ENCODE data around the gene BTN2A1. TPM values are rescaled to one million over a fixed set of nuclear protein-coding genes. Genes with fewer than 3 reads are reported as not detected.
"Not testable (repeated sequence)": the region's sequence is repeated elsewhere in the genome, so short reads cannot be mapped to it uniquely, and the experiment has no call there.

Gene BTN2A1
- total RNA-seq, 6 experiments from 2014 or later = 29.2 to 35.4 (median 33.0) TPM

DNA sequence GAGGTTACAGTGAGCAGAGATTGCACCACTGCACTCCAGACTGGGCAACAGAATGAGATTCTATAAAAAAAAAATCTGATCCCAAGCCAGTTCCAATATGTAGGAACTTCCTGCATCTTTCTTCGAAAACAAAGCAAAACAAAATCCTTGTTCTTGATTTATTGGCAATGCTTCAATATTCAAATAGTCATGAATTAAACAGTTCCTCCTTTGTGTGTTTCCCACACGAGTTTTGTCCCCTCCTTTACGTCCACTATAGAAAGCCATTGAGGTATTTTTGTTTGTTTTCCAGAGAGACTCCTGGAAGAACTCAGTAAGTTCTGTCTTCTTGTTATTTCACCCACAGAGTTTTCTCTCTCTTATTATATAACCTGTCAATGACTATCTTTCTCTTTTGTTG lies 49.9 kb downstream of the BTN2A1 start:
- TF ChIP-seq, protein P1, sequence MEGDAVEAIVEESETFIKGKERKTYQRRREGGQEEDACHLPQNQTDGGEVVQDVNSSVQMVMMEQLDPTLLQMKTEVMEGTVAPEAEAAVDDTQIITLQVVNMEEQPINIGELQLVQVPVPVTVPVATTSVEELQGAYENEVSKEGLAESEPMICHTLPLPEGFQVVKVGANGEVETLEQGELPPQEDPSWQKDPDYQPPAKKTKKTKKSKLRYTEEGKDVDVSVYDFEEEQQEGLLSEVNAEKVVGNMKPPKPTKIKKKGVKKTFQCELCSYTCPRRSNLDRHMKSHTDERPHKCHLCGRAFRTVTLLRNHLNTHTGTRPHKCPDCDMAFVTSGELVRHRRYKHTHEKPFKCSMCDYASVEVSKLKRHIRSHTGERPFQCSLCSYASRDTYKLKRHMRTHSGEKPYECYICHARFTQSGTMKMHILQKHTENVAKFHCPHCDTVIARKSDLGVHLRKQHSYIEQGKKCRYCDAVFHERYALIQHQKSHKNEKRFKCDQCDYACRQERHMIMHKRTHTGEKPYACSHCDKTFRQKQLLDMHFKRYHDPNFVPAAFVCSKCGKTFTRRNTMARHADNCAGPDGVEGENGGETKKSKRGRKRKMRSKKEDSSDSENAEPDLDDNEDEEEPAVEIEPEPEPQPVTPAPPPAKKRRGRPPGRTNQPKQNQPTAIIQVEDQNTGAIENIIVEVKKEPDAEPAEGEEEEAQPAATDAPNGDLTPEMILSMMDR (IDR thresholded peaks at IDR 0.05) = no peak

DNA sequence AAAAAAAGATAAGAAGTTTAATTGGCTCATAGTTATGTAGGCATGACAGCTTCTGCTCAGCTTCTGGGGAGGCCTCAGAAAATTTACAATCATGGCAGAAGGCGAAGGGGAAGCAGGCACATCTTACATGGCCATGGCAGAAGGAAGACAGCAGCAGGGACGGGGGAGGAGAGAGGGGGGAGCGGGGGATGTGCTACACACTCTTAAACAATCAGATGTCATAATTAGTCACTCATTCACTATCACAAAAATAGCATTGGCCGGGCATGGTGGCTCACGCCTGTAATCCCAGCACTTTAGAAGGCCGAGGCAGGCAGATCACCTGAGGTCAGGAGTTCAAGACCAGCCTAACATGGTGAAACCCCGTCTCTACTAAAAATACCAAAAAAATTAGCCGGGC lies 53.3 kb downstream of the BTN2A1 start:
- not testable (repeated sequence) for H3K27ac Mint-ChIP-seq; H3K36me3 Mint-ChIP-seq (ENCODE audit: low read depth); H3K9me3 Mint-ChIP-seq; DNase-seq; H3K4me1 Mint-ChIP-seq (ENCODE audit: low read depth); H3K4me3 Mint-ChIP-seq
- peaks cover 14% of the 10 kb centered on the region; the same call in 1 of the 2 replicates for H3K27me3 Mint-ChIP-seq (ENCODE audit: insufficient read depth)

More for the DNA sequence above, 49.9 kb downstream of the BTN2A1 start:
- no peak overlapping the region for H3K4me3 Mint-ChIP-seq
- no peak overlapping the region for H3K27ac Mint-ChIP-seq
- H3K9me3 Mint-ChIP-seq = no peaks in the 10 kb centered on the region
- DNase-seq = no peak
- H3K4me1 Mint-ChIP-seq (ENCODE audit: low read depth) = no peaks in the 10 kb centered on the region
- H3K36me3 Mint-ChIP-seq (ENCODE audit: low read depth) = no peaks in the 10 kb centered on the region
- H3K27me3 Mint-ChIP-seq (ENCODE audit: insufficient read depth) = peaks cover 17% of the 10 kb centered on the region

DNA sequence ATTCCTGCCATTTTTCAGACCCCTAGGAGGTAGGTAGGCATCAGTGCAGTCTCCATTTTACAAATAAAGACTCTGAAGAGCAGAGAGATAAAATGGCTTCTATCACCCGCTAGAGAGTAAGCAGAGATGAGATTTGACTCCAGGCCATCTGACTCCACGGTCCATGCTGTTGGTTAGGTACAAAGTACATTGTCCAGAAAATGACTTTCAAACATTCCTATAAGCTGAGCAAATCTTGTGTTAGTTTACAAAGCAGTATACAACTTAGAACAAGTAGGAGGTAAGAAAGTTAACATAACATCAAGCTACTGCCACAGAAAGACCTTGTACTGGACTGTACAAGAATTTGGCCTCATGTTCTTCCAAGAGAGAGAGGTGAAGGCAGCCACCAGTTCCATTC lies 57.2 kb downstream of the BTN2A1 start:
- peaks cover 3% of the 10 kb centered on the region; the same call in 1 of the 2 replicates for H3K27me3 Mint-ChIP-seq (ENCODE audit: insufficient read depth)
- H3K27ac Mint-ChIP-seq = no peak overlapping the region
- H3K9me3 Mint-ChIP-seq = no peaks in the 10 kb centered on the region
- no peak overlapping the region for H3K4me3 Mint-ChIP-seq
- peaks cover 15% of the 10 kb centered on the region for H3K4me1 Mint-ChIP-seq (ENCODE audit: low read depth)
- TF ChIP-seq, protein P1 (IDR thresholded peaks at IDR 0.05) = no peak
- no peak for DNase-seq
- no peaks in the 10 kb centered on the region for H3K36me3 Mint-ChIP-seq (ENCODE audit: low read depth)

DNA sequence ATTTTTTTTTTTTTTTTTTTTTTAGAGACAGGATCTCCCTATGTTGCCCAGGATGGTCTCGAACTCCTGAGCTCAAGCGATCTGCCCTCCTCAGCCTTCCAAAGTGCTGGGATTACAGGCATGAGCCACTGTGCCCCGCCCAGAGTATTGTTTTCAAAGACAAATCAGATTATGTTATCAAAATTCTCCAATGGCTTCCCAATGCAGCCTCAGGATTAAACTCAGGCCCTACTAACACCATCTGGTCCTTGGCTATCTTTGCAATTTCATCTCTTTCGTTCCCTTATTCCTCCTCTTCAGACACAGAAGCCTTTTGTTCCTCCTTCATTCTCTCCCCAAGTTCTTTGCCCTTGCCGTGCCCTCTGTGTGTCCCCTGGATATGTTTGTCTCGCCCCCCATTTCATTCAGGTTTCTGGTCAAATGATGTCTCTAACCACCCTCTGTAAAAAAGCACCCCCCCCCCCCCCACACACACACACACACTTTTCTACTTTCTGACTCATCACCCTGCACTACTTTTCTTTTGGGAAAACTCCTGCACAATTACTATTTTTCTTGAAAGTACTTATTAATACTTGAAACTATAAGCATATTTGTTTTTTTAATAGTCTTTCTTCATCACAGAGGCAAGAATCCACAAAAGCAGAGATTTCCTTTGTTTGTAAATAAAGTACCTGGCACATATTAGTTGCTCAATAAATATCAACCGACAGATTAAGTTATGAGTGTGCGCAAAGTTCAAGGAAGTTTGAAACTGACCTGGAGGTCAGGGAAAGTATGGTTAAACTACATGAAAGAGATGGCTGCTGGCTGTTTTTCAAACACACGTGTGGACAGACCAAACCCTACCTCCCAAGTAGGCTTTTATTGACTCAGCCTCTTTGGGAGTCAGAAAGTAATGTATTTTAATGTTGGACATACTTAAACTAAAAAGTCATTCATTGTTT lies 59.0 kb downstream of the BTN2A1 start:
- H3K9me3 Mint-ChIP-seq = no peaks in the 10 kb centered on the region; the same call in 1 of the 2 replicates
- H3K27ac Mint-ChIP-seq = no peak overlapping the region
- no peak overlapping the region for H3K4me3 Mint-ChIP-seq
- no peaks in the 10 kb centered on the region for H3K36me3 Mint-ChIP-seq (ENCODE audit: low read depth)
- no peak for DNase-seq
- H3K27me3 Mint-ChIP-seq (ENCODE audit: insufficient read depth) = peaks cover 10% of the 10 kb centered on the region
- TF ChIP-seq, protein P1 (IDR thresholded peaks at IDR 0.05) = no peak
- H3K4me1 Mint-ChIP-seq (ENCODE audit: low read depth) = peaks cover 27% of the 10 kb centered on the region

Other genes with a start within 250 kb of the BTN2A1 start
- gene BTN3A2, start 92.8 kb upstream of the BTN2A1 start, total RNA-seq (2021; fragmentation: NEBNext Ultra II Directional; extraction: Animal tissue kit (Norgen Biotek cat#: 25700)) = 10 to 100 TPM; 16.4 to 27.5 (median 24.9) TPM
- 10 to 100 TPM in 4 of 6 experiments, 1 to 10 TPM in 2; 9.1 to 11.9 (median 10.5) TPM for gene BTN2A2, start 74.8 kb upstream of the BTN2A1 start, total RNA-seq (2021; fragmentation: NEBNext Ultra II Directional; extraction: Animal tissue kit (Norgen Biotek cat#: 25700))
- 10 to 100 TPM; 10.3 to 16.2 (median 13.8) TPM for gene BTN3A1, start 55.7 kb upstream of the BTN2A1 start, total RNA-seq (2021; fragmentation: NEBNext Ultra II Directional; extraction: Animal tissue kit (Norgen Biotek cat#: 25700))
- 1 to 10 TPM; 4.6 to 9.9 (median 8.4) TPM for gene BTN3A3, start 17.5 kb upstream of the BTN2A1 start, total RNA-seq (2021; fragmentation: NEBNext Ultra II Directional; extraction: Animal tissue kit (Norgen Biotek cat#: 25700))
- not detected for gene BTN1A1, start 42.3 kb downstream of the BTN2A1 start, total RNA-seq (2021; fragmentation: NEBNext Ultra II Directional; extraction: Animal tissue kit (Norgen Biotek cat#: 25700))
- gene HMGN4, start 80.4 kb downstream of the BTN2A1 start, total RNA-seq (2021; fragmentation: NEBNext Ultra II Directional; extraction: Animal tissue kit (Norgen Biotek cat#: 25700)) = 10 to 100 TPM; 42.6 to 55.7 (median 51.8) TPM
- 10 to 100 TPM; 14.2 to 17.2 (median 15.5) TPM for gene ABT1, start 139.0 kb downstream of the BTN2A1 start, total RNA-seq (2021; fragmentation: NEBNext Ultra II Directional; extraction: Animal tissue kit (Norgen Biotek cat#: 25700))
- 10 to 100 TPM; 15.1 to 17.7 (median 16.3) TPM for gene ZNF322, start 201.8 kb downstream of the BTN2A1 start, total RNA-seq (2021; fragmentation: NEBNext Ultra II Directional; extraction: Animal tissue kit (Norgen Biotek cat#: 25700))

All from HFFc6 (cell line).